Measurements from ENCODE around the gene CTAGE9. TPM values are rescaled to one million over a fixed set of nuclear protein-coding genes. Genes with fewer than 3 reads are reported as not detected.

CTAGE9 gene
- total RNA-seq, 1 donor from 2014 or later, result not detected

DNA sequence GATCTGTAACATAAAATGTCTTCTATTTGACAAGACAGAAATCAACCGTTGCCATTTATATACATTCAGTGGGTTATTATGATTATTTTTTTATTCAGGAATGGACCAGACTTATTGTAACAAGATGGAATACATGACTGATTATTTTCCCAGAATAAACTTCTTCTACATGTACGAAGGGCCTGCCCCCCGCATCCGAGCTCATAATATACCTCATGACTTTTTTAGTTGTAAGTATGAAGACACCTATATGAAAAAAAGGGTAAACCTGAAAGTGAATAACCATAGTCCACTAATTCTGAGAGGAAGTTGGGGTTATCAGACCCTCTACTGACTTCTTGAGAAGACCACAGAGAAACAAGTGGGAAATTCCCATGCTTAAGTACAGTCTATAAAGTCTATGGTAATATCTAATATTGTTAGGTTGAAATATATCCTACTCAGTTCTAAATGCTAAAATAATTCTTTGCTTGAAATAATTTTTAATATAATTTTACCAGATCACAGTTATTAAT is 25.5 kb downstream of the CTAGE9 start:
- Histone ChIP-seq H3K36me3 (ENCODE audit: control insufficient read depth, insufficient read depth, low read length) (no peaks in the 10 kb centered on the region), H3K4me3 (ENCODE audit: low read depth, low read length) (no peak overlapping the region), H3K27me3 (ENCODE audit: control insufficient read depth, insufficient read depth, low read length) (no peaks in the 10 kb centered on the region)
- DNase-seq (ENCODE audit: low read depth), result no peak
- TF ChIP-seq, protein P1, sequence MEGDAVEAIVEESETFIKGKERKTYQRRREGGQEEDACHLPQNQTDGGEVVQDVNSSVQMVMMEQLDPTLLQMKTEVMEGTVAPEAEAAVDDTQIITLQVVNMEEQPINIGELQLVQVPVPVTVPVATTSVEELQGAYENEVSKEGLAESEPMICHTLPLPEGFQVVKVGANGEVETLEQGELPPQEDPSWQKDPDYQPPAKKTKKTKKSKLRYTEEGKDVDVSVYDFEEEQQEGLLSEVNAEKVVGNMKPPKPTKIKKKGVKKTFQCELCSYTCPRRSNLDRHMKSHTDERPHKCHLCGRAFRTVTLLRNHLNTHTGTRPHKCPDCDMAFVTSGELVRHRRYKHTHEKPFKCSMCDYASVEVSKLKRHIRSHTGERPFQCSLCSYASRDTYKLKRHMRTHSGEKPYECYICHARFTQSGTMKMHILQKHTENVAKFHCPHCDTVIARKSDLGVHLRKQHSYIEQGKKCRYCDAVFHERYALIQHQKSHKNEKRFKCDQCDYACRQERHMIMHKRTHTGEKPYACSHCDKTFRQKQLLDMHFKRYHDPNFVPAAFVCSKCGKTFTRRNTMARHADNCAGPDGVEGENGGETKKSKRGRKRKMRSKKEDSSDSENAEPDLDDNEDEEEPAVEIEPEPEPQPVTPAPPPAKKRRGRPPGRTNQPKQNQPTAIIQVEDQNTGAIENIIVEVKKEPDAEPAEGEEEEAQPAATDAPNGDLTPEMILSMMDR (IDR thresholded peaks at IDR 0.05; ENCODE audit: insufficient read depth, low read length, poor library complexity, severe bottlenecking), result no peak

DNA sequence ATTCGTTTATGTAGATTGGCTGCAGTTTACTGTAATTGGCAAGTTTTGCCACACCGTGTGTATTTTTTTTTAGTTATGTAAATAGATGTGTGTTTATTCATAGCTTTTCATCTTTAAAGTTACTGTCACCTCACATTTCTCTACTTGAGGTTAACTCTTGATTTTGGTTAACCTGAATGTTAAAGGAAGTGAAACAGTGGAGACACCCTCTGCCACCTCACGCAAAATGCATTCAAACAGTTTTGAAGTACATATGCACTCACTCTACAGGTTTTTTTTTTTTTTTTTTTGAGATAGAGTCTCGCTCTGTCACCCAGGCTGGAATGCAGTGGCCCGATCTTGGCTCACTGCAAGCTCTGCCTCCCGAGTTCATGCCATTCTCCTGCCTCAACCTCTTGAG is 27.3 kb downstream of the CTAGE9 start:
- Histone ChIP-seq H3K27me3 (ENCODE audit: control insufficient read depth, insufficient read depth, low read length) (no peaks in the 10 kb centered on the region), H3K4me3 (ENCODE audit: low read depth, low read length) (no peak overlapping the region), H3K36me3 (ENCODE audit: control insufficient read depth, insufficient read depth, low read length) (no peaks in the 10 kb centered on the region)
- TF ChIP-seq, protein P1 (IDR thresholded peaks at IDR 0.05; ENCODE audit: insufficient read depth, low read length, poor library complexity, severe bottlenecking), result no peak
- no peak for DNase-seq (ENCODE audit: low read depth)

DNA sequence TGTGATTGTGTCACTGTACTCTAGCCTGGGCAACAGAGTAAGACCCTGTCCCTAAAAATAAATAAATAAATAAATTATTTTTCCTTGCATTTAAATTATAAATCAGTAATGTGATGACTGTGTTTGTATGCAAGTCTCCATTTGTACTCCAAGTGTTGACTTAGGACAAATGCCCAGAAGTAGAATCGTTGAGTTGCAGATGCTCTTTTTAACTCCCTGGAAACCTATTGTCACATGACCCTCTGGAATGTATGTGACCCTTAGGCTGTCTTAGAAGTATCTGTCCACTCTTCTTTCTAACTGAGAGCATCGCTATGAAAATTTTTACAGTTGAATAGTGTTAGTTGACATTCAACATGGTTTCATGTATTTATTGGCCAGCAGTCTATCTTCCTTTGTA is 28.4 kb downstream of the CTAGE9 start:
- DNase-seq (ENCODE audit: low read depth), result no peak
- TF ChIP-seq, protein P1 (IDR thresholded peaks at IDR 0.05; ENCODE audit: insufficient read depth, low read length, poor library complexity, severe bottlenecking), result no peak
- Histone ChIP-seq H3K27me3 (ENCODE audit: control insufficient read depth, insufficient read depth, low read length) (no peaks in the 10 kb centered on the region), H3K36me3 (ENCODE audit: control insufficient read depth, insufficient read depth, low read length) (no peaks in the 10 kb centered on the region), H3K4me3 (ENCODE audit: low read depth, low read length) (no peak overlapping the region)

DNA sequence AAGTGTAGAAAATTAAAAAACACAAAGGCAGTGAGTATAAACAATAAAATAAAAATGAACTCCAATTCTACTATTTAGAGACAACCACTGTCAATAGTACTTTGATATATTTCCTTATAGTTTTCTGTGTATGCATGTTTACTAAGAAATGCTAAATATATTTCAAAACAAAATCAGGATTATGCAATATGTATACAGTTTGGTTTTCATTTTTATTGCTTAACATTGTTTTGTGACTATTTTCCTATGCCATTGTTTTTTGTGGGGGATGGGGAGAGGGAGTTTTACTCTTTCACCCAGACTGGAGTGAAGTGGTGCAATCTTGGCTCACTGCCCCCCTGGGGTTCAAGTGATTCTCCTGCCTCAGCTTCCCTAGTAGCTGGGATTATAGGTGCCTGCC is 29.2 kb downstream of the CTAGE9 start:
- no peak overlapping the region for H3K4me3 ChIP-seq (ENCODE audit: low read depth, low read length)
- H3K36me3 ChIP-seq (ENCODE audit: control insufficient read depth, insufficient read depth, low read length), result no peaks in the 10 kb centered on the region
- H3K27me3 ChIP-seq (ENCODE audit: control insufficient read depth, insufficient read depth, low read length), result no peaks in the 10 kb centered on the region
- TF ChIP-seq, protein P1 (IDR thresholded peaks at IDR 0.05; ENCODE audit: insufficient read depth, low read length, poor library complexity, severe bottlenecking), result no peak
- DNase-seq (ENCODE audit: low read depth), result no peak

DNA sequence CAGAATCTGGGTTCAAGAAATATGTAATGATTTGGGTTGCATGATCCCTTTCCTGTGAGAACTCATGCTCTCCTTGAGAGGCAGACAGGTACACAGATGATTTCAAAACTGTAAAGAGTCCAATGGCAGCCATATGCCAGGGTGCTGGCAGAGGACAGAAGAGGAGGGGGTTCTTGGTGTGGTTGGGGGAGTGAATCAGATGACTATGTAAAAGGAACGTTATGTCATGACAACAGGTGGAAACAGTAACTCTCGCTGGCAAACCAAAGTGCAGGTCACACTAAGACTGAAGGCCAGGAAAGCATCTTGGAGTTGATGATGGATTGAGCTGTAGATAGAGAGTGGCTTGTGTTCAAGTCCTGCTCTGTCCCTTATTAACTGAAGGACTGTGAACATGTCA is 29.9 kb downstream of the CTAGE9 start:
- no peak overlapping the region for H3K4me3 ChIP-seq (ENCODE audit: low read depth, low read length)
- H3K27me3 ChIP-seq (ENCODE audit: control insufficient read depth, insufficient read depth, low read length), result no peaks in the 10 kb centered on the region
- H3K36me3 ChIP-seq (ENCODE audit: control insufficient read depth, insufficient read depth, low read length), result no peaks in the 10 kb centered on the region
- TF ChIP-seq, protein P1 (IDR thresholded peaks at IDR 0.05; ENCODE audit: insufficient read depth, low read length, poor library complexity, severe bottlenecking), result no peak
- DNase-seq (ENCODE audit: low read depth), result no peak

DNA sequence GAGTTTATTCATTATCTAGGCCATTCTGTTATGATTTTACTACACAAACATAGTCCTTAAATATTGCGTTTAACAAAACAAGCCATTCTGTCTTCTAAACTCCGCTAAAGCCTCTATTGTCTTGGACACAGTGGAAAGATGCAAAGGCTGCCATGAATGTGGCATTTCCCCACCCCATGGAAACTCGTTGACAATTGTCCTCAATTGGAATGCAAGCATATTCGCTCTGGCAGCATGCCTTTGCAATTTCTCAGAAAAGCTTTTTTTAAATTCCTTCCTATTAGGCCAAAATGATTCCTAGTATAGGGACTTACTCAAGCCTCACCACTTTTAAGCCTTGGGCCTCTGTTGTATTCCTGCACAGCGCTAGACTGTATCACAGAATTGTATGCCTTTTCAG is 32.4 kb downstream of the CTAGE9 start:
- Histone ChIP-seq H3K36me3 (ENCODE audit: control insufficient read depth, insufficient read depth, low read length) (no peaks in the 10 kb centered on the region), H3K27me3 (ENCODE audit: control insufficient read depth, insufficient read depth, low read length) (no peaks in the 10 kb centered on the region), H3K4me3 (ENCODE audit: low read depth, low read length) (no peak overlapping the region)
- DNase-seq (ENCODE audit: low read depth), result no peak
- TF ChIP-seq, protein P1 (IDR thresholded peaks at IDR 0.05; ENCODE audit: insufficient read depth, low read length, poor library complexity, severe bottlenecking), result no peak
